Peyer's patch (tissue), 4 donors: ENCODE data around the gene UGT1A10. TPM values are rescaled to one million over a fixed set of nuclear protein-coding genes. Genes with fewer than 3 reads are reported as not detected.

Experiments
- DNase-seq, 3 donors: peaks; one replicate each; pipeline ENCODE4 v3.0.0-alpha.2; 2017 to 2019
- H3K27ac ChIP-seq, 4 donors: fragments of 200-600 bp; sonication (generic); one replicate each; pipeline ENCODE4 v1.5.1; 2016 to 2019
- H3K27me3 ChIP-seq, 2 donors: fragments of 200-600 bp; sonication (generic); one replicate each; pipeline ENCODE4 v1.5.1; 2019
- H3K36me3 ChIP-seq, 3 donors: fragments of 200-600 bp; sonication (generic); one replicate each; pipeline ENCODE4 v1.5.1; 2016 to 2019
- H3K4me1 ChIP-seq, 4 donors: fragments of 200-600 bp; sonication (generic); one replicate each; pipeline ENCODE4 v1.5.1; 2016 to 2019
- H3K4me3 ChIP-seq, 4 donors: fragments of 200-600 bp; sonication (generic); 1 replicate in 3 of 4; 2 replicates in 1 of 4; pipeline ENCODE4 v1.5.1; 2016 to 2019; ENCODE audit warnings: mild to moderate bottlenecking in 1 of 4
- H3K9me3 ChIP-seq, 4 donors: fragments of 200-600 bp; sonication (generic); one replicate each; pipeline ENCODE4 v1.5.1; 2016 to 2019; ENCODE audit warnings: mild to moderate bottlenecking in 1 of 4
- POLR2A ChIP-seq, 2 donors: fragments of 450-650 bp; IDR thresholded peaks; one replicate each; pipeline ENCODE4 v1.5.1; 2017; ENCODE audit warnings: antibody characterized with exemption in 2 of 2, mild to moderate bottlenecking in 2 of 2, moderate library complexity in 2 of 2
- total RNA-seq, 4 donors: library from RNA; depleted of rRNA; stranded (reverse); fragments of >200 nt; gene quantifications; one replicate each; pipeline ENCODE4 v1.1.0, GENCODE V29; 2016
- TF ChIP-seq, protein P1 (sequence below), 6 experiments: fragments of 450-650 bp in 4 of 6; fragments of 200-600 bp in 2 of 6; sonication (generic) in 1 of 6; IDR thresholded peaks; one replicate each; pipeline ENCODE4 v1.5.1; 2017 to 2019; ENCODE audit warnings: antibody characterized with exemption in 6 of 6, mild to moderate bottlenecking in 3 of 6, moderate library complexity in 1 of 6

UGT1A10 gene
- total RNA-seq, 4 donors from 2014 or later, result 19.0 to 168 (median 71.8) TPM

DNA sequence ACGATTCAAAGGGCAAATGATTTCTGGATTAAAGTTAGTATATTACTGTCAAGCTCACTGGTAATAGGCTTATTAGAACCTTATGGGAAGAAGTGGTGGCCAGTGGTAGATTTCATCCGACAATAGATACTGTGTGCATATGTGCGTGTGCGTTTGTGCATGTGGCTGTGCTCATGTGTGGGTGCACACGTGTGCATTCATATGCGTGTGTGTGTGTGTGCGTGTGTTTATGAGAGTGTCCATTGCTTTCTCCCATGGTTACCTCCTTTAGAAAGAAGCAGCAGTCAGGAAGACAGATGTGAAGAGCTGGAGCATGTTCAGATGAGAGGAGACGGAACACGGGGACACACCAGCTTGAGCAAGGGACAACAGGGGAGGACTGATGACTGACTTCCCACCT lies 133.0 kb downstream of the UGT1A10 start:
- no peak for DNase-seq
- Histone ChIP-seq H3K4me3 (no peak overlapping the region), H3K9me3 (no peaks in the 10 kb centered on the region), H3K4me1 (no peaks in the 10 kb centered on the region), H3K27ac (no peak overlapping the region), H3K36me3 (peaks cover 0 to 5% (median 0%) of the 10 kb centered on the region in 3 donors), H3K27me3 (no peaks in the 10 kb centered on the region)
- no peak for TF ChIP-seq POLR2A (IDR thresholded peaks at IDR 0.05)
- TF ChIP-seq, protein P1, sequence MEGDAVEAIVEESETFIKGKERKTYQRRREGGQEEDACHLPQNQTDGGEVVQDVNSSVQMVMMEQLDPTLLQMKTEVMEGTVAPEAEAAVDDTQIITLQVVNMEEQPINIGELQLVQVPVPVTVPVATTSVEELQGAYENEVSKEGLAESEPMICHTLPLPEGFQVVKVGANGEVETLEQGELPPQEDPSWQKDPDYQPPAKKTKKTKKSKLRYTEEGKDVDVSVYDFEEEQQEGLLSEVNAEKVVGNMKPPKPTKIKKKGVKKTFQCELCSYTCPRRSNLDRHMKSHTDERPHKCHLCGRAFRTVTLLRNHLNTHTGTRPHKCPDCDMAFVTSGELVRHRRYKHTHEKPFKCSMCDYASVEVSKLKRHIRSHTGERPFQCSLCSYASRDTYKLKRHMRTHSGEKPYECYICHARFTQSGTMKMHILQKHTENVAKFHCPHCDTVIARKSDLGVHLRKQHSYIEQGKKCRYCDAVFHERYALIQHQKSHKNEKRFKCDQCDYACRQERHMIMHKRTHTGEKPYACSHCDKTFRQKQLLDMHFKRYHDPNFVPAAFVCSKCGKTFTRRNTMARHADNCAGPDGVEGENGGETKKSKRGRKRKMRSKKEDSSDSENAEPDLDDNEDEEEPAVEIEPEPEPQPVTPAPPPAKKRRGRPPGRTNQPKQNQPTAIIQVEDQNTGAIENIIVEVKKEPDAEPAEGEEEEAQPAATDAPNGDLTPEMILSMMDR (IDR thresholded peaks at IDR 0.05), result no peak

GRCh38 chr2:233772153-233772552 lies 135.9 kb downstream of the UGT1A10 start:
- DNase-seq, result no peak
- Histone ChIP-seq H3K36me3 (peaks cover 0 to 5% (median 0%) of the 10 kb centered on the region in 3 donors), H3K27me3 (no peaks in the 10 kb centered on the region), H3K4me1 (no peaks in the 10 kb centered on the region), H3K9me3 (no peaks in the 10 kb centered on the region), H3K4me3 (no peak overlapping the region), H3K27ac (no peak overlapping the region)
- no peak for TF ChIP-seq POLR2A (IDR thresholded peaks at IDR 0.05)
- TF ChIP-seq, protein P1 (IDR thresholded peaks at IDR 0.05), result no peak

- H3K4me3 ChIP-seq, result no peak overlapping the region
- no peak overlapping the region for H3K27ac ChIP-seq
- H3K4me1 ChIP-seq, result no peaks in the 10 kb centered on the region
- H3K9me3 ChIP-seq, result no peaks in the 10 kb centered on the region
- H3K27me3 ChIP-seq, result no peaks in the 10 kb centered on the region
- TF ChIP-seq, protein P1 (IDR thresholded peaks at IDR 0.05), result no peak
- H3K36me3 ChIP-seq, result peaks cover 0 to 5% (median 0%) of the 10 kb centered on the region in 3 donors
- DNase-seq, result no peak
Measured at GRCh38 chr2:233772583-233772982, 136.3 kb downstream of the UGT1A10 start.

DNA sequence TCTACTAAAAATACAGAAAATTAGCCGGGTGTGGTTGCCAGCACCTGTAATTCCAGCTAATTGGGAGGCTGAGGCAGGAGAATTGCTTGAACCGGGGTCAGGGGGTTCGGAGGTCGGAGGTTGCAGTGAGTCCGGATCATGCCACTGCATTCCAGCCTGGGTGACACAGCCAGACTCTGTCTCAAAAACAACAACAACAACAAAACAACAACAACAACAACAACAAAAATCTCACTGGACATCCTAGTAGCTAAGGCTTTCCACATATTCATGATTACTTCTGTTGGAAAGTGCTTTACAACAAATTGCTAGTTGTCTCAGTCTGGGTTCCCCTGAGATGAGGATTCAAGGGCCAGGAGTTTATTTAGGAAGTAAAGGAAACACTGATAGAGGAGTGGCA lies 137.6 kb downstream of the UGT1A10 start:
- no peaks in the 10 kb centered on the region for H3K27me3 ChIP-seq
- no peak for TF ChIP-seq POLR2A (IDR thresholded peaks at IDR 0.05)
- TF ChIP-seq, protein P1 (IDR thresholded peaks at IDR 0.05), result no peak
- H3K9me3 ChIP-seq, result no peaks in the 10 kb centered on the region
- no peak for DNase-seq
- no peaks in the 10 kb centered on the region for H3K4me1 ChIP-seq
- no peaks in the 10 kb centered on the region for H3K36me3 ChIP-seq
- H3K27ac ChIP-seq, result no peak overlapping the region
- H3K4me3 ChIP-seq, result no peak overlapping the region

- H3K27ac ChIP-seq, result no peak overlapping the region
- no peak overlapping the region for H3K4me3 ChIP-seq
- H3K9me3 ChIP-seq, result no peaks in the 10 kb centered on the region
- TF ChIP-seq, protein P1 (IDR thresholded peaks at IDR 0.05), result no peak
- no peak for TF ChIP-seq POLR2A (IDR thresholded peaks at IDR 0.05)
- H3K36me3 ChIP-seq, result no peaks in the 10 kb centered on the region
- H3K27me3 ChIP-seq, result no peaks in the 10 kb centered on the region
- no peak for DNase-seq
- H3K4me1 ChIP-seq, result no peaks in the 10 kb centered on the region
Measured at GRCh38 chr2:233775414-233775813, 139.2 kb downstream of the UGT1A10 start.

GRCh38 chr2:233778030-233778429 lies 141.8 kb downstream of the UGT1A10 start, which contains the start of gene MROH2A:
MROH2A (plus strand) TSS chr2:233778330; CDS start chr2:233779359, 1,029 bp downstream.
- no peak for TF ChIP-seq POLR2A (IDR thresholded peaks at IDR 0.05)
- TF ChIP-seq, protein P1 (IDR thresholded peaks at IDR 0.05), result no peak
- no peaks in the 10 kb centered on the region for H3K4me1 ChIP-seq
- no peak within 1 kb of the TSS for H3K4me3 ChIP-seq
- H3K36me3 ChIP-seq, result no peaks in the 10 kb centered on the region
- H3K27ac ChIP-seq, result no peak within 1 kb of the TSS
- DNase-seq, result no peak
- H3K9me3 ChIP-seq, result no peaks in the 10 kb centered on the region
- no peaks in the 10 kb centered on the region for H3K27me3 ChIP-seq
